Transverse colon (tissue), 3 donors: ENCODE results near the gene GCSAM.

Source experiments
- CTCF ChIP-seq, 5 experiments: fragments of 200-600 bp in 3 of 5; fragments of 450-650 bp in 2 of 5; sonication (generic) in 3 of 5; IDR thresholded peaks; 1 replicate in 2 of 5; 2 replicates in 3 of 5; pipeline ENCODE4 v1.5.1; 2016 to 2017; ENCODE audit warnings: antibody characterized with exemption in 5 of 5, inconsistent platforms in 3 of 5, mild to moderate bottlenecking in 2 of 5, moderate library complexity in 1 of 5
- EP300 ChIP-seq: sonication (generic); formaldehyde crosslinking; IDR thresholded peaks from one replicate; pipeline ENCODE4 v1.6.1; 2017; ENCODE audit warnings: antibody characterized with exemption, low read depth
- POLR2A ChIP-seq: fragments of 450-650 bp; IDR thresholded peaks from one replicate; pipeline ENCODE4 v1.6.1; 2016; ENCODE audit warnings: antibody characterized with exemption, mild to moderate bottlenecking, moderate library complexity

- no peak for TF ChIP-seq POLR2A
- no peak for TF ChIP-seq CTCF (IDR thresholded peaks at IDR 0.05)
- no peak for TF ChIP-seq EP300
These were observed 23.7 kb downstream of the GCSAM start for GRCh38 chr3:112109322-112109721.
